GM18858 (cell line): ENCODE data around the gene TAS2R9.
"Not testable (repeated sequence)": the region's sequence is repeated elsewhere in the genome, so short reads cannot be mapped to it uniquely, and the experiment has no call there.

ENCODE experiments used
- ATAC-seq: cut with Tn5 transposase; IDR thresholded peaks from one replicate; pipeline ENCODE4 v1.9.1; 2021; ENCODE audit not compliant: unreplicated experiment

Gene TAS2R9

GRCh38 chr12:10810068-10810467, at the start of gene TAS2R9:
TSS of gene TAS2R9 (minus strand) at chr12:10810168. CDS start at chr12:10810075, 93 bp downstream.
- no peak for ATAC-seq

GRCh38 chr12:10855807-10856206, 45.8 kb upstream of the TAS2R9 start:
- no peak for ATAC-seq

- no peak for ATAC-seq
These were observed 43.8 kb upstream of the TAS2R9 start for GRCh38 chr12:10853776-10854175.

GRCh38 chr12:10851243-10851858, 41.4 kb upstream of the TAS2R9 start:
- no peak for ATAC-seq

- no peak for ATAC-seq
These were observed 39.5 kb upstream of the TAS2R9 start, which contains the start of gene PRR4 for GRCh38 chr12:10849425-10849878. TSS of gene PRR4 (minus strand) at chr12:10849475. CDS start at chr12:10849437, 38 bp downstream.

GRCh38 chr12:10847744-10848143, 37.8 kb upstream of the TAS2R9 start:
- ATAC-seq = no peak

GRCh38 chr12:10842862-10843261, 32.9 kb upstream of the TAS2R9 start:
- no peak for ATAC-seq

GRCh38 chr12:10838461-10838860, 28.5 kb upstream of the TAS2R9 start:
- no peak for ATAC-seq

GRCh38 chr12:10829994-10830393, 20.0 kb upstream of the TAS2R9 start:
- ATAC-seq = no peak

GRCh38 chr12:10826258-10826657, 16.3 kb upstream of the TAS2R9 start, which contains the start of gene TAS2R10:
TSS of gene TAS2R10 (minus strand) at chr12:10826358. CDS start at chr12:10826269, 89 bp downstream.
- no peak for ATAC-seq

GRCh38 chr12:10824957-10825356, 15.0 kb upstream of the TAS2R9 start:
- ATAC-seq = no peak

GRCh38 chr12:10811883-10812536, 2.0 kb upstream of the TAS2R9 start:
- no peak for ATAC-seq

GRCh38 chr12:10807186-10807585, 2.8 kb downstream of the TAS2R9 start, which contains the start of gene TAS2R8:
TSS of gene TAS2R8 (minus strand) at chr12:10807286. CDS start at chr12:10806980, 306 bp downstream.
- no peak for ATAC-seq

- no peak for ATAC-seq
These were observed 7.4 kb downstream of the TAS2R9 start, which contains the start of gene TAS2R7 for GRCh38 chr12:10802587-10802986. TSS of gene TAS2R7 (minus strand) at chr12:10802627. CDS start at chr12:10802570, 57 bp downstream.

GRCh38 chr12:10801741-10802140, 8.2 kb downstream of the TAS2R9 start:
- ATAC-seq = no peak

- no peak for ATAC-seq
These were observed 15.7 kb downstream of the TAS2R9 start for GRCh38 chr12:10794222-10794621.

GRCh38 chr12:10791769-10792168, 18.2 kb downstream of the TAS2R9 start:
- not testable (repeated sequence) for ATAC-seq

GRCh38 chr12:10783252-10783651, 26.7 kb downstream of the TAS2R9 start:
- no peak for ATAC-seq

GRCh38 chr12:10779103-10779502, 30.9 kb downstream of the TAS2R9 start:
- ATAC-seq = no peak

GRCh38 chr12:10771132-10771733, 38.7 kb downstream of the TAS2R9 start:
- no peak for ATAC-seq

- no peak for ATAC-seq
These were observed 50.3 kb downstream of the TAS2R9 start for GRCh38 chr12:10759657-10760056.
